H1 (cell line): ENCODE results near the gene UVRAG. TPM values are rescaled to one million over a fixed set of nuclear protein-coding genes. Genes with fewer than 3 reads are reported as not detected.
"Not testable (repeated sequence)": the region's sequence is repeated elsewhere in the genome, so short reads cannot be mapped to it uniquely, and the experiment has no call there.

Experiments used
- CTCF ChIA-PET: fragments of 300-600 bp; sonication (Branson Sonifier 250); formaldehyde crosslinking; loops from one replicate; lab custom pipeline; 2021; ENCODE audit not compliant: partially characterized antibody; lab: Charles Lee
- POLR2A ChIA-PET: fragments of 300-600 bp; sonication (Branson Sonifier 250); formaldehyde crosslinking; loops from one replicate; lab custom pipeline; 2021; ENCODE audit warnings: inconsistent platforms; ENCODE audit not compliant: partially characterized antibody; lab: Charles Lee
- DNase-seq, 2 experiments: peaks; one replicate each; pipeline versions ENCODE4 v3.0.0 to v3.0.0-alpha.2; 2010 to 2022; ENCODE audit warnings: low spot score in 2 of 2, low read depth in 1 of 2, mixed read lengths in 1 of 2
- FAIRE-seq: peaks from 2 replicates; lab custom pipeline; 2011; peaks lifted over from hg19 to GRCh38; lab: Jason Lieb, UNC
- H2AFZ ChIP-seq: 2 replicates; pipeline ENCODE4 v1.8.1; 2012; ENCODE audit warnings: low read length, inconsistent platforms
- H2AK5ac ChIP-seq: 2 replicates; pipeline ENCODE4 v1.6.1; 2013; ENCODE audit warnings: low read depth, low read length
- H2BK120ac ChIP-seq: replicated peaks from 2 replicates; pipeline ENCODE3; 2013; ENCODE audit warnings: low read depth, low read length, inconsistent platforms
- H2BK12ac ChIP-seq: 2 replicates; pipeline ENCODE4 v1.6.1; 2013; ENCODE audit warnings: low read depth, low read length
- H2BK15ac ChIP-seq: 2 replicates; pipeline ENCODE4 v1.6.1; 2013; ENCODE audit warnings: low read length
- H2BK20ac ChIP-seq: 2 replicates; pipeline ENCODE4 v1.6.1; 2013; ENCODE audit warnings: low read length
- H2BK5ac ChIP-seq: 2 replicates; pipeline ENCODE4 v1.6.1; 2013; ENCODE audit warnings: low read depth, low read length
- H3K14ac ChIP-seq: 2 replicates; pipeline ENCODE4 v1.6.1; 2013; ENCODE audit warnings: inconsistent platforms; ENCODE audit not compliant: insufficient read length
- H3K18ac ChIP-seq: 2 replicates; pipeline ENCODE4 v1.6.1; 2013; ENCODE audit warnings: low read length; ENCODE audit errors: extremely low read depth
- H3K23ac ChIP-seq: 2 replicates; pipeline ENCODE4 v1.6.1; 2013; ENCODE audit warnings: inconsistent platforms; ENCODE audit not compliant: insufficient read length
- H3K23me2 ChIP-seq: 2 replicates; pipeline ENCODE4 v1.6.1; 2013; ENCODE audit warnings: low read depth, low read length
- H3K27ac ChIP-seq: 2 replicates; pipeline ENCODE4 v1.6.1; 2011; ENCODE audit warnings: low read depth, low read length, inconsistent platforms
- H3K27me3 ChIP-seq, 4 experiments: replicated peaks in 1 of 4; 1 replicate in 1 of 4; 2 replicates in 3 of 4; pipeline versions ENCODE4 v1.6.1 to v1.8.1; 2011 to 2013; ENCODE audit warnings: low read length in 3 of 4, mild to moderate bottlenecking in 3 of 4, inconsistent platforms in 2 of 4, mixed read lengths in 2 of 4, moderate library complexity in 1 of 4; ENCODE audit not compliant: control insufficient read depth in 3 of 4, insufficient read depth in 3 of 4; ENCODE audit errors: extremely low read depth in 1 of 4
- H3K36me3 ChIP-seq, 4 experiments: 2 replicates each; pipeline versions ENCODE4 v1.6.1 to v1.8.1; 2011 to 2013; ENCODE audit warnings: mild to moderate bottlenecking in 4 of 4, low read length in 3 of 4, moderate library complexity in 2 of 4, control low read depth in 1 of 4, inconsistent platforms in 1 of 4; ENCODE audit not compliant: insufficient read depth in 4 of 4, control insufficient read depth in 2 of 4
- H3K4ac ChIP-seq: replicated peaks from 2 replicates; pipeline ENCODE3; 2013; ENCODE audit warnings: low read length, low read depth, mixed read lengths, inconsistent platforms; ENCODE audit not compliant: insufficient read length
- H3K4me1 ChIP-seq, 4 experiments: replicated peaks in 1 of 4; 1 replicate in 1 of 4; 2 replicates in 3 of 4; pipeline versions ENCODE4 v1.6.1 to v1.8.1; 2011 to 2013; ENCODE audit warnings: low read length in 3 of 4, inconsistent platforms in 2 of 4, mixed read lengths in 1 of 4; ENCODE audit not compliant: insufficient read depth in 4 of 4, control insufficient read depth in 3 of 4
- H3K4me2 ChIP-seq, 2 experiments: 2 replicates each; pipeline versions ENCODE4 v1.6.1 to v1.8.1; 2011 to 2013; ENCODE audit warnings: low read depth in 2 of 2, low read length in 2 of 2, control low read depth in 1 of 2, inconsistent platforms in 1 of 2, mild to moderate bottlenecking in 1 of 2; ENCODE audit not compliant: insufficient read depth in 1 of 2
- H3K4me3 ChIP-seq, 4 experiments: fragments of 200-600, 300-600 bp in 1 of 4; sonication (generic), shearing (Covaris generic), sonication (Bioruptor Twin) in 1 of 4; 2 replicates each; pipeline versions ENCODE4 v1.5.1 to v1.8.1; 2011 to 2016; ENCODE audit warnings: low read length in 4 of 4, low read depth in 3 of 4, control low read depth in 2 of 4, inconsistent platforms in 2 of 4, mild to moderate bottlenecking in 2 of 4, mixed read lengths in 1 of 4, moderate library complexity in 1 of 4; ENCODE audit not compliant: insufficient read depth in 2 of 4; ENCODE audit errors: extremely low read depth in 1 of 4
- H3K56ac ChIP-seq: replicated peaks from 2 replicates; pipeline ENCODE3; 2013; ENCODE audit warnings: low read depth, mild to moderate bottlenecking, mixed read lengths, low read length, inconsistent platforms; ENCODE audit not compliant: insufficient read length
- H3K79me1 ChIP-seq: 2 replicates; pipeline ENCODE4 v1.6.1; 2013; ENCODE audit warnings: low read depth, low read length, control low read depth
- H3K79me2 ChIP-seq, 2 experiments: 2 replicates each; pipeline versions ENCODE4 v1.6.1 to v1.8.1; 2012 to 2013; ENCODE audit warnings: low read length in 2 of 2, mild to moderate bottlenecking in 2 of 2, inconsistent platforms in 1 of 2; ENCODE audit not compliant: insufficient read depth in 2 of 2, control insufficient read depth in 1 of 2
- H3K9ac ChIP-seq, 4 experiments: replicated peaks in 1 of 4; 1 replicate in 1 of 4; 2 replicates in 3 of 4; pipeline versions ENCODE4 v1.6.1 to v1.8.1; 2011 to 2013; ENCODE audit warnings: low read depth in 3 of 4, low read length in 3 of 4, control low read depth in 2 of 4, mild to moderate bottlenecking in 2 of 4, moderate library complexity in 2 of 4, inconsistent platforms in 1 of 4; ENCODE audit errors: extremely low read depth in 1 of 4
- H3K9me3 ChIP-seq, 2 experiments: 2 replicates each; pipeline versions ENCODE4 v1.6.1 to v1.8.1; 2012 to 2013; ENCODE audit warnings: mild to moderate bottlenecking in 2 of 2, moderate library complexity in 2 of 2, control low read depth in 1 of 2, inconsistent platforms in 1 of 2, low read depth in 1 of 2, low read length in 1 of 2, mixed read lengths in 1 of 2; ENCODE audit not compliant: insufficient read depth in 2 of 2
- H4K20me1 ChIP-seq, 2 experiments: replicated peaks in 1 of 2; 2 replicates each; pipeline versions ENCODE3 to v1.8.1; 2011 to 2013; ENCODE audit warnings: inconsistent platforms in 2 of 2, low read length in 2 of 2, mild to moderate bottlenecking in 1 of 2; ENCODE audit not compliant: insufficient read depth in 2 of 2, control insufficient read depth in 1 of 2
- H4K5ac ChIP-seq: 2 replicates; pipeline ENCODE4 v1.6.1; 2013; ENCODE audit warnings: low read length, low read depth, mixed read lengths, inconsistent platforms; ENCODE audit not compliant: insufficient read length
- H4K8ac ChIP-seq: 2 replicates; pipeline ENCODE4 v1.8.0; 2013; ENCODE audit warnings: mild to moderate bottlenecking, moderate library complexity, low read length, inconsistent platforms; ENCODE audit not compliant: insufficient read depth; ENCODE audit errors: extremely low read depth
- H4K91ac ChIP-seq: replicated peaks from 2 replicates; pipeline ENCODE3; 2013; ENCODE audit warnings: low read length, mixed read lengths, inconsistent platforms; ENCODE audit not compliant: insufficient read length
- ASH2L ChIP-seq: fragments of 200-600, 300-600 bp; sonication (generic); IDR thresholded peaks from one replicate; pipeline ENCODE4 v1.7.1; 2017; ENCODE audit warnings: low read length
- CEBPB ChIP-seq: IDR thresholded peaks from 2 replicates; pipeline ENCODE4 v1.6.1; 2012; ENCODE audit warnings: low read depth, low read length
- CTBP2 ChIP-seq: IDR thresholded peaks from 2 replicates; pipeline ENCODE4 v1.7.0; 2011; ENCODE audit warnings: borderline replicate concordance, mild to moderate bottlenecking, moderate library complexity, mixed read lengths, low read length; ENCODE audit not compliant: insufficient read depth, insufficient read length
- MAFK ChIP-seq: IDR thresholded peaks from 2 replicates; pipeline ENCODE4 v1.6.1; 2012; ENCODE audit warnings: low read depth, mild to moderate bottlenecking, improper control_type of control experiment, low read length
- NRF1 ChIP-seq: IDR thresholded peaks from 2 replicates; pipeline ENCODE4 v1.6.1; 2011; ENCODE audit warnings: mild to moderate bottlenecking, low read depth, low read length, improper control_type of control experiment
- POLR2AphosphoS5 ChIP-seq: IDR thresholded peaks from 2 replicates; pipeline ENCODE4 v1.6.1; 2011; ENCODE audit warnings: low read depth, low read length
- SP4 ChIP-seq: IDR thresholded peaks from 2 replicates; pipeline ENCODE4 v1.6.1; 2012; ENCODE audit warnings: low read length, inconsistent platforms
- YY1 ChIP-seq: IDR thresholded peaks from 2 replicates; pipeline ENCODE4 v1.6.1; 2011; ENCODE audit warnings: low read depth, mild to moderate bottlenecking, low read length
- WGBS, 2 experiments: shearing (Covaris generic) in 1 of 2; methylation state at CpG; one replicate each; pipeline versions ENCODE4 v1.1.6 to v1.1.7; 2013 to 2015; ENCODE audit warnings: low lambda C conversion rate in 2 of 2, mixed read lengths in 2 of 2, inconsistent platforms in 1 of 2, low coverage in 1 of 2, missing lambda C conversion rate in 1 of 2; ENCODE audit not compliant: insufficient replicate concordance in 2 of 2, insufficient coverage in 1 of 2, insufficient read length in 1 of 2; ENCODE audit errors: extremely low coverage in 1 of 2, missing lambda C conversion rate in 1 of 2; 5-methylcytosine and 5-hydroxymethylcytosine counted together
- polyA plus RNA-seq, 7 experiments: library from polyadenylated mRNA; depleted of rRNA in 3 of 7; stranded (reverse) in 5 of 7; unstranded in 2 of 7; fragments of >200 nt in 5 of 7; fragments of 200-250 nt in 2 of 7; gene quantifications; 1 replicate in 5 of 7; 2 replicates in 1 of 7; 4 replicates in 1 of 7; pipeline versions ENCODE4 v1.2.1 to v1.2.3, GENCODE V29; 2011 to 2013; ENCODE audit warnings: missing spikeins in 2 of 7, mixed read lengths in 2 of 7
- total RNA-seq: library from RNA; stranded (reverse); fragmentation: NEBNext Ultra II Directional; extraction: Animal tissue kit (Norgen Biotek cat#: 25700); gene quantifications from 2 replicates; pipeline ENCODE4 v1.2.1, GENCODE V29; 2021

UVRAG gene
- total and polyA plus RNA-seq, 2 of the 8 experiments (the other 6 are each of a cell fraction or from before 2014, with no cell fraction given) = 5.5 to 14.7 TPM

DNA sequence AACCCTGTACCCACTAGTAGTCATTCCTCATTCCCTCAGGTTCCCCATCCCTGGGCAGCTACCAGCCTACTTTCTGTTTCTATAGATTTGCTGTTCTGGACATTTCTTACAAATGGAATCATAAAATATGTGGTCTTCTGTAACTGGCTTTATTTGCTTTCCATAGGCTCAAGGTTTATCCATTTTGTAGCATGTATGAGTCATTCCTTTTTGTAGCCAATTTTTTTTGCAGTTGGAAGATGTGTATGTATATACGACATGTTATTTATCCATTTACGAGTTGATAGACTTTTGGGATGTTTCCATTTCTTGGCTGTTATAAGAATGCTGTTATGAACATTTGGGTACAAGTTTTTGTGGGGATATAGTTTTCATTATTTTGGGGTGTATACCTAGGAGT, 260.7 kb downstream of the UVRAG start (continued):
- no peak for TF ChIP-seq NRF1
- no peak for TF ChIP-seq SP4
- no peak for TF ChIP-seq POLR2AphosphoS5
- no peak for TF ChIP-seq MAFK
- TF ChIP-seq CTBP2 = no peak
- no peak for TF ChIP-seq ASH2L
- TF ChIP-seq YY1 = no peak
- no peak for TF ChIP-seq CEBPB

DNA sequence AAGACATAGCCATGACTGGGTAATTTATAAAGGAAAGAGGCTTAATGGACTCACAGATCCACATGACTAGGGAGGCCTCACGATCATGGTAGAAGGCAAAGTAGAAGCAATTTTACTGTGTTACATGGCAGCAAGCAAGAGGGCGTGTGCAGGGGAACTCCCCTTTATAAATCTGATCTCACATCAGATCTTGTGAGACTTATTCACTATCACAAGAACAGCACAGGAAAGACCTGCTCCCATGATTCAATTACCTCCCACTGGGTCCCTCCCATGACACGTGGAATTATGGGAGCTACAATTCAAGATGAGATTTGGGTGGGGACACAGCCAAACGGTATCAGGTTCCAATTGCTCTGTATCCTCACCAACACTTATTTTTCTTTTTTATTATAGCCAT, 261.2 kb downstream of the UVRAG start:
- H3K9ac ChIP-seq, H2BK12ac ChIP-seq, H3K4me1 ChIP-seq, H2BK20ac ChIP-seq, H3K14ac ChIP-seq, H4K8ac ChIP-seq, H2AFZ ChIP-seq, H3K27me3 ChIP-seq, H4K5ac ChIP-seq, POLR2A ChIA-PET, H3K79me1 ChIP-seq, H3K36me3 ChIP-seq, H3K9me3 ChIP-seq, H3K4ac ChIP-seq, H3K4me2 ChIP-seq, H2BK15ac ChIP-seq, H3K56ac ChIP-seq, H2BK5ac ChIP-seq, H3K18ac ChIP-seq, H4K20me1 ChIP-seq, H3K4me3 ChIP-seq, DNase-seq, H3K79me2 ChIP-seq, H2AK5ac ChIP-seq, H3K23me2 ChIP-seq, FAIRE-seq, H3K23ac ChIP-seq, H3K27ac ChIP-seq, H4K91ac ChIP-seq, H2BK120ac ChIP-seq: not testable (repeated sequence)
- CTCF ChIA-PET = interaction anchor here (0.7 to 1.2 kb wide), 2 partner anchors 53 to 84 kb away, joined by 3 to 5 read pairs; no protein-coding TSS in a partner anchor
- 96% methylated on average over 4 of the region's 4 CpGs; no CpG with 5 or more reads in 1 of the 2 experiments for WGBS, 2 experiments
